Measurements from ENCODE around the gene TPSG1. TPM values are rescaled to one million over a fixed set of nuclear protein-coding genes. Genes with fewer than 3 reads are reported as not detected.
"Not testable (repeated sequence)": the region's sequence is repeated elsewhere in the genome, so short reads cannot be mapped to it uniquely, and the experiment has no call there.

TPSG1 gene
- total RNA-seq, 1 donor = not detected

GRCh38 chr16:1244881-1245280, 19.8 kb upstream of the TPSG1 start:
- H3K9me3 ChIP-seq (ENCODE audit: low read depth, low read length) = no peaks in the 10 kb centered on the region
- peaks cover 14% of the 10 kb centered on the region for H3K4me1 ChIP-seq (ENCODE audit: insufficient read depth, low read length)
- no peak overlapping the region for H3K4me3 ChIP-seq (ENCODE audit: low read length)

DNA sequence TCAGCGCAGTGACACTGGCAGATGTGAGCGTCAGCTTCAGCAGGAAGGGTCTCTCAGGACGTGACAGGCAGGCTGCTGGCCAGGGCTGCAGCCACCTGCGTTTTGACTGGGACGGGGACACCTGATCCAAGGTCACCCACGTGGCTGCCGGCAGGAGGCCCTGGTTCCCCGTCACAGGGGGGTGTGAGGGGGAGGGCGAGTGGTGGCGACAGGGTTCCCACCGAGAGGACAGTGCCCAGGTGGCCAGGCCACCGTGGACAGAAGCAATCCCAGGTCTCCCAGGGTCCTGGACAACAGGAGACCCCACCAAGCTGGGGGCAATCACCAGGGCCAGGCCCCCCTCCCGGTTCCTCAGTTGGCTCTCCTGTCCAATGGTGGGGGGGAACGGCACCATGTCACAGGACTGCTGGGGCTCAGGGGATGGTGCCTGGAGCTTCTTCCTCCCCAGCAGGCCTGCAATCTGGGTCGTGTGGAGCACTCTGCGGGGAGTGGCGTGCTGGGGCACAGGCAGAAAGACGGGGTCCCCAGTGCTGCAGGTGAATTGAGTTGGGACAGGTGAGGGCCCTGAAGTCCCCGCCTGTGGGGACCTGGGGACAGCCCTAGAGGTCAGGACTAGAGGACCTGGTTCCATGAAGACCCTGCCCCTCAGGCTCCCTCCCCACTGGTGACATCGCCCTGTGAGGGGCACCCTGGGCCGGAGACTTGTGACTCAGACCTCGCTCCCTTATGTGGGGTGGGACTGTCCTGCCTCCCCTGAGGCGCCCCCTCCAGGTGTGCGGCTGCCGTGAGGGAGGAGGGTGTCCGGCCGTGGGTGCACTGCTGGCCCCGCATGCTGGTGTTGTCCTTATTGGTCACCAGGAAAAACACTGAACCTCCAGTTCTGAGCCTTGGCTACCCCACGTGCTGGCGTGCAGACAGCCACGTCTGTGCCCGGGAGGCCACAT, 19.1 kb upstream of the TPSG1 start:
- H3K4me1 ChIP-seq (ENCODE audit: insufficient read depth, low read length) = peaks cover 14% of the 10 kb centered on the region
- H3K4me3 ChIP-seq (ENCODE audit: low read length); H3K9me3 ChIP-seq (ENCODE audit: low read depth, low read length); H3K27me3 ChIP-seq (ENCODE audit: insufficient read depth, low read length): not testable (repeated sequence)

More at GRCh38 chr16:1244881-1245280, 19.8 kb upstream of the TPSG1 start:
- peaks cover 3% of the 10 kb centered on the region for H3K27me3 ChIP-seq (ENCODE audit: insufficient read depth, low read length)

GRCh38 chr16:1243363-1243762, 18.3 kb upstream of the TPSG1 start:
- peaks cover 14% of the 10 kb centered on the region for H3K4me1 ChIP-seq (ENCODE audit: insufficient read depth, low read length)
- H3K9me3 ChIP-seq (ENCODE audit: low read depth, low read length); H3K4me3 ChIP-seq (ENCODE audit: low read length); H3K27me3 ChIP-seq (ENCODE audit: insufficient read depth, low read length): not testable (repeated sequence)

GRCh38 chr16:1241081-1241480, 16.0 kb upstream of the TPSG1 start:
- not testable (repeated sequence) for H3K27me3 ChIP-seq (ENCODE audit: insufficient read depth, low read length); H3K4me3 ChIP-seq (ENCODE audit: low read length); H3K9me3 ChIP-seq (ENCODE audit: low read depth, low read length)
- peaks cover 11% of the 10 kb centered on the region for H3K4me1 ChIP-seq (ENCODE audit: insufficient read depth, low read length)

DNA sequence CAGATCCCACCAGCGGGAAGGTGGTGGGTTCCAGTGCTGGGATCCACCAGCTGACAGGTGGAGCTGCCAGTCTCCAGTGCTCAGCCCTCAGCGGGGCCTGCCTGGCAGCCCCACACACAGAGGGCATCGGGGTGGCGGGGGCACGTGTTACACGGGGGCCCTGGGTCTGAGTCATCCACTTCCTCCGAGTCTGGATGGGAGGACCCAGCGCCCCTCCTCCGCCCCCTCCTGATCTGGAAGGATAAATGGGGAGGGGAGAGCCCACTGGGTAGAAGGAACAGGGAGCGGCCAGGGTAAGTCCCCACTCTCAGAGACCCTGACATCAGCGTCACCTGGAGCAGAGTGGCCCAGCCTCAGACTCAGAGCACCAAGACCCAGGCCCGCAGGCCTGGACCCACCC, 15.4 kb upstream of the TPSG1 start, which contains the start of gene TPSAB1:
TPSAB1 (plus strand) TSS at position 270 of the 400 bp plus-strand sequence. CDS start 234 bp downstream, outside the sequence.
- not testable (repeated sequence) for H3K4me3 ChIP-seq (ENCODE audit: low read length)

GRCh38 chr16:1239575-1239974, 14.5 kb upstream of the TPSG1 start:
- H3K9me3 ChIP-seq (ENCODE audit: low read depth, low read length); H3K4me1 ChIP-seq (ENCODE audit: insufficient read depth, low read length); H3K27me3 ChIP-seq (ENCODE audit: insufficient read depth, low read length); H3K4me3 ChIP-seq (ENCODE audit: low read length): not testable (repeated sequence)

More for the DNA sequence above, 15.4 kb upstream of the TPSG1 start, which contains the start of gene TPSAB1:
- H3K27me3 ChIP-seq (ENCODE audit: insufficient read depth, low read length); H3K4me1 ChIP-seq (ENCODE audit: insufficient read depth, low read length); H3K9me3 ChIP-seq (ENCODE audit: low read depth, low read length): not testable (repeated sequence)

- not testable (repeated sequence) for H3K4me3 ChIP-seq (ENCODE audit: low read length); H3K9me3 ChIP-seq (ENCODE audit: low read depth, low read length); H3K4me1 ChIP-seq (ENCODE audit: insufficient read depth, low read length); H3K27me3 ChIP-seq (ENCODE audit: insufficient read depth, low read length)
Observed at GRCh38 chr16:1238909-1239308, 13.8 kb upstream of the TPSG1 start.

DNA sequence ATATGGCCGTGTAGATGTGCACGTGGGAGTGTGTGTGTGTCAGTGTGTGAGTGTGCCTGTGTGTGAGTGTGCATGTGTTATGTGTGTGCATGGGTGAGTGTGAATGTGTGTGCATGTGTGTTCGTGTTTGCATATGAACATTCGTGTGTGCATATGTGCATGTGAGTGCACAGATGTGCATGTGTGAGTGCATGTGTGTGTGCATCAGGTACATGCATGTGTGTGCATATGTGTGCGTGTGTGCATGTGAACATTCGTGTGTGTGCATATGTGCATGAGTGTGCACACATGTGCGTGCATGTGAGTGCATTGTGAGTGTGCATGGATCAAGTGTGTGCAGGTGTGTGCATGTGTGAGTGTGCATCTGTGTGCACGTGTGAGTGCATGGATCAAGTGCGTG, 12.9 kb upstream of the TPSG1 start:
- Histone ChIP-seq H3K9me3 (ENCODE audit: low read depth, low read length) (no peaks in the 10 kb centered on the region), H3K4me3 (ENCODE audit: low read length) (no peak overlapping the region), H3K4me1 (ENCODE audit: insufficient read depth, low read length) (no peaks in the 10 kb centered on the region), H3K27me3 (ENCODE audit: insufficient read depth, low read length) (no peaks in the 10 kb centered on the region)

- not testable (repeated sequence) for H3K27me3 ChIP-seq (ENCODE audit: insufficient read depth, low read length); H3K9me3 ChIP-seq (ENCODE audit: low read depth, low read length); H3K4me1 ChIP-seq (ENCODE audit: insufficient read depth, low read length); H3K4me3 ChIP-seq (ENCODE audit: low read length)
Observed at GRCh38 chr16:1236659-1237058, 11.6 kb upstream of the TPSG1 start.

DNA sequence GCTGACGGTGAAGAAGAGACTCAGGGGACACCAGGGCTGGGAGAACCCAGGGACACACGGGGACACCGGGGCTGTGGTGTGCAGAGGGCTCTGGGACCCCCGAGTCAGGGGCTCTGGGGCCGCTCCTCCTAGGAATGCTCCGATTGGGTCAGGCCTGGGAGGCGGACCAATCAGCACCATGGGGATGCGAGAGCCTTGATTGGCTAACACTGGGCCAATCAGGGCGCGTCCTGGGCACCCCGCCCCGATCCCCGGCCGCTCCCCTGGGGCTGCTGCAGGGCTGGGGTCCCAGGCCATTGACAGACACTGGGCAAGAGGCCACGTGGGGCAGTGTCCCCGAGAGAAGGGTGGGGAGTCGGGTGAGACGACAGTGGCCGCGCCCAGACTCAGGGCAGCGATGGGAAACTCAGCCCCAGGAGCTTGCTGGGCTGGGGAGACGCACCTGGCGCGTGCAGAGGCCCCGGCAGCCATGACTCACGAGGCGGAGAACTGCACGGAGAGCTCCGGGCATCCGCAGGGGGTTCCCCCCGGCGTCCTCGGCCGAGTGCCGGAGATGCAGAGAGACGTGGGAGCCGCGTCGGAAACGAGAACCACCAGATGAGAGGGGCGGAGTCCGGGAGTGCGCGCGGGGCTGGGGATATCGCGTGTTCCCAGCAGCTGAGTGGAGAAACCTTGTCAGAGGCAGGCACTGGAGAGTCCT, 7.1 kb upstream of the TPSG1 start:
- H3K4me3 ChIP-seq (ENCODE audit: low read length); H3K4me1 ChIP-seq (ENCODE audit: insufficient read depth, low read length); H3K9me3 ChIP-seq (ENCODE audit: low read depth, low read length); H3K27me3 ChIP-seq (ENCODE audit: insufficient read depth, low read length): not testable (repeated sequence)

DNA sequence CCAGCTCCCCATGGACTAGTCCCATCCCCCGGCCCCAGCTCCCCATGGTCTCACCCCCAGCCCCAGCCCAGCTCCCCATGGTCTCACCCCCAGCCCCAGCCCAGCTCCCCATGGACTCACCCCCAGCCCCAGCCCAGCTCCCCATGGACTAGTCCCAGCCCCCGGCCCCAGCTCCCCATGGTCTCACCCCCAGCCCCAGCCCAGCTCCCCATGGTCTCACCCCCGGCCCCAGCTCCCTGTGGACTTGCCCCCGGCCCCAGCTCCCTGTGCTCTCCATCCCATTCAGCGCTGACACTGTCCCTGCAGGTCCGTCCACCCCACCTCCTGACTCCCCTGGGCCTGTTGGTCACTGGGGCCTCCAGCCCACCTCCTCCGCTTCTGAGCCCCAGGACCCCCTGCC, 6.2 kb upstream of the TPSG1 start:
- not testable (repeated sequence) for H3K4me1 ChIP-seq (ENCODE audit: insufficient read depth, low read length); H3K4me3 ChIP-seq (ENCODE audit: low read length); H3K9me3 ChIP-seq (ENCODE audit: low read depth, low read length); H3K27me3 ChIP-seq (ENCODE audit: insufficient read depth, low read length)

DNA sequence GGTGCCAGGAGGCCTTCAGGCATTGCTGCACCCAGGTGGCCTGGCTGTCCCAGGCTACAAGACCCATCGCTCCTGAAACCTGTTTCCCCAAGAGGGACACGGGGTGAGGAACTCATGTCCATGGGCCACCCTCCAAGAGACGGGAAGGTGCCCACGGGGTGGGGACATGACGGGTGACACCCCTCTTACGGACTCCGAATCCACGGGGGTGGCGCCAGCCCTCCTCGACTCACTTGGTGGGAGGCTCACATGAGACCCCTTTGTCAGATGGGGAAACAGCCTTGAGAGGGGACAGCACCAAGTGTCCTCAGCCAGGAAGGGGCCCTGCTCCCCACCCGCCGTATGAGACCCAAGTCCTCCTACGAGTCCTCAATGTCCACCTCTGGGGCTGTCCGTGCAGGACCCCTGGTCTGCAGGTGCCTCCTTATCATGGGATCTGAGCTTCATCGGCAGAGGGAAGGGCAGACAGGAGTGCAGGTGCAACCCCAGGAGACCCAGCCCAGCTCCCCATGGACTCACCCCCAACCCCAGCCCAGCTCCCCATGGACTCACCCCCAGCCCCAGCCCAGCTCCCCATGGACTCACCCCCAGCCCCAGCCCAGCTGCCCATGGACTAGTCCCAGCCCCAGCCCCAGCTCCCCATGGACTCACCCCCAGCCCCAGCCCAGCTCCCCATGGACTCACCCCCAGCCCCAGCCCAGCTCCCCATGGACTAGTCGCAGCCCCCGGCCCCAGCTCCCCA, 5.6 kb upstream of the TPSG1 start:
- H3K27me3 ChIP-seq (ENCODE audit: insufficient read depth, low read length); H3K4me3 ChIP-seq (ENCODE audit: low read length); H3K4me1 ChIP-seq (ENCODE audit: insufficient read depth, low read length); H3K9me3 ChIP-seq (ENCODE audit: low read depth, low read length): not testable (repeated sequence)

DNA sequence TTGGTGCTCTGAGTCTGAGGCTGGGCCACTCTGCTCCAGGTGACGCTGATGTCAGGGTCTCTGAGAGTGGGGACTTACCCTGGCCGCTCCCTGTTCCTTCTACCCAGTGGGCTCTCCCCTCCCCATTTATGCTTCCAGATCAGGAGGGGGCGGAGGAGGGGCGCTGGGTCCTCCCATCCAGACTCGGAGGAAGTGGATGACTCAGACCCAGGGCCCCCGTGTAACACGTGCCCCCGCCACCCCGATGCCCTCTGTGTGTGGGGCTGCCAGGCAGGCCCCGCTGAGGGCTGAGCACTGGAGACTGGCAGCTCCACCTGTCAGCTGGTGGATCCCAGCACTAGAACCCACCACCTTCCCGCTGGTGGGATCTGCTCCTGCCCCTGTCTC, 5.0 kb upstream of the TPSG1 start, which contains the start of gene TPSB2:
TPSB2 (minus strand) TSS at position 101 of the 387 bp plus-strand sequence. CDS start 233 bp downstream, outside the sequence.
- H3K4me1 ChIP-seq (ENCODE audit: insufficient read depth, low read length); H3K27me3 ChIP-seq (ENCODE audit: insufficient read depth, low read length); H3K9me3 ChIP-seq (ENCODE audit: low read depth, low read length); H3K4me3 ChIP-seq (ENCODE audit: low read length): not testable (repeated sequence)

DNA sequence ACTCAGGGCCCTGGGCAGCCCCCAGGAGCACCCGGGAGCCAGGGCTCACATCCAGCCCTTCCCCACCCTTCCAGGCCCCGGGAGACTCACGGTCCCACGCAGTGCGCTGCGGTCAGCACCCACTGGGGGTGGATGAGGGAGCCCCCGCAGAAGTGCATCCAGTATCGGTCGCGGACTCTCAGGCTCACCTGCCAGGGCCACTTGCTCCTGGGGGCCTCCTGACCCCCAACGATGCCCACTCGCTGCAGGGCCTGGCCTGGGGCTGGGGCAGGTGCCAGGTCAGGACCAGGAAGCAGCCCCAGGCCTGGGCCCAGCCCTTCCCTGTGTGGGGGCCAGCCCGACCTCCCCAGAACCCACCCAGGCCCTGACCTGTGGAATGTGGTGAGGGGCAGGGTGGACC, 4.4 kb upstream of the TPSG1 start:
- not testable (repeated sequence) for H3K9me3 ChIP-seq (ENCODE audit: low read depth, low read length); H3K4me3 ChIP-seq (ENCODE audit: low read length); H3K4me1 ChIP-seq (ENCODE audit: insufficient read depth, low read length); H3K27me3 ChIP-seq (ENCODE audit: insufficient read depth, low read length)

DNA sequence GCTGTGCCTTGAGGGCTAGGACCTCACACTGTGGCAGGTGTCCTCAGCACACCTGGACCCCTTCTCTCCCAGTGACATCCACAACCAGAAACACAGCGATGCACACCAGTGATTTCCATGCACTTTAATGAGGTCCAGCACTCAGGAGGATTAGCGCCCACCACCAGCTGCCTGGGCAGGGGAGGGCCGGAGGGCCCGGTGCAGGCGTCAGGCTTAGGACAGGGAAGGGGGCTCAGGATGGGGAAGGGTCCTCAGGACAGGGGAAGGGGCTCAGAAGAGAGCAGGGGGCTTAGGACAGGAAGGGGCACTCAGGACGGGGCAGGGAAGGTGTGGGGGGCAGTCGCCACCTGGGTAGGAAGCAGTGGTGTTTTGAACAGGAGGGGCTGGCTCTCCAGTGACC, 3.2 kb upstream of the TPSG1 start:
- not testable (repeated sequence) for H3K27me3 ChIP-seq (ENCODE audit: insufficient read depth, low read length); H3K4me3 ChIP-seq (ENCODE audit: low read length); H3K4me1 ChIP-seq (ENCODE audit: insufficient read depth, low read length); H3K9me3 ChIP-seq (ENCODE audit: low read depth, low read length)
